ENCODE measurements around the gene ASB10.

ASB10 gene

GRCh38 chr7:151173386-151174245 is 13.4 kb downstream of the ASB10 start:
- TF ChIP-seq POU2F2 (IDR thresholded peaks at IDR 0.05; ENCODE audit: low read depth, low read length): no peak
- no peak for TF ChIP-seq PAX5 (IDR thresholded peaks at IDR 0.05; ENCODE audit: insufficient read depth, low read length, severe bottlenecking)
- no peak for TF ChIP-seq POLR2AphosphoS5 (IDR thresholded peaks at IDR 0.05; ENCODE audit: low read depth, low read length)
- TF ChIP-seq POLR2A (IDR thresholded peaks at IDR 0.05; ENCODE audit: low read depth, low read length): no peak
- no peak for TF ChIP-seq SPI1 (IDR thresholded peaks at IDR 0.05; ENCODE audit: low read depth, low read length)
- TF ChIP-seq TAF1 (IDR thresholded peaks at IDR 0.05; ENCODE audit: low read depth, low read length): no peak
- no peak for DNase-seq (ENCODE audit: insufficient read length, low spot score)
- FAIRE-seq: no peak

GRCh38 chr7:151172273-151173141 is 14.5 kb downstream of the ASB10 start:
- TF ChIP-seq PAX5 (IDR thresholded peaks at IDR 0.05; ENCODE audit: insufficient read depth, low read length, severe bottlenecking) (no peak), POLR2AphosphoS5 (IDR thresholded peaks at IDR 0.05; ENCODE audit: low read depth, low read length) (no peak), SPI1 (IDR thresholded peaks at IDR 0.05; ENCODE audit: low read depth, low read length) (no peak), TAF1 (IDR thresholded peaks at IDR 0.05; ENCODE audit: low read depth, low read length) (no peak), POLR2A (IDR thresholded peaks at IDR 0.05; ENCODE audit: low read depth, low read length) (no peak), POU2F2 (IDR thresholded peaks at IDR 0.05; ENCODE audit: low read depth, low read length) (no peak; the same call in 1 of the 2 replicates)
- DNase-seq (ENCODE audit: insufficient read length, low spot score) (peak; percentile 85), FAIRE-seq (peak; percentile 96)

GRCh38 chr7:151168787-151169162 is 18.3 kb downstream of the ASB10 start:
- TF ChIP-seq POLR2A (IDR thresholded peaks at IDR 0.05; ENCODE audit: low read depth, low read length) (no peak), SPI1 (IDR thresholded peaks at IDR 0.05; ENCODE audit: low read depth, low read length) (no peak), TAF1 (IDR thresholded peaks at IDR 0.05; ENCODE audit: low read depth, low read length) (no peak), POU2F2 (IDR thresholded peaks at IDR 0.05; ENCODE audit: low read depth, low read length) (no peak), POLR2AphosphoS5 (IDR thresholded peaks at IDR 0.05; ENCODE audit: low read depth, low read length) (no peak), PAX5 (IDR thresholded peaks at IDR 0.05; ENCODE audit: insufficient read depth, low read length, severe bottlenecking) (no peak)
- DNase-seq (ENCODE audit: insufficient read length, low spot score): no peak
- FAIRE-seq: no peak

- peak; percentile 16 for FAIRE-seq
- TF ChIP-seq SPI1 (IDR thresholded peaks at IDR 0.05; ENCODE audit: low read depth, low read length): no peak
- no peak for TF ChIP-seq POLR2A (IDR thresholded peaks at IDR 0.05; ENCODE audit: low read depth, low read length)
- TF ChIP-seq PAX5 (IDR thresholded peaks at IDR 0.05; ENCODE audit: insufficient read depth, low read length, severe bottlenecking): no peak
- no peak for TF ChIP-seq TAF1 (IDR thresholded peaks at IDR 0.05; ENCODE audit: low read depth, low read length)
- TF ChIP-seq POLR2AphosphoS5 (IDR thresholded peaks at IDR 0.05; ENCODE audit: low read depth, low read length): no peak
- no peak for TF ChIP-seq POU2F2 (IDR thresholded peaks at IDR 0.05; ENCODE audit: low read depth, low read length)
- DNase-seq (ENCODE audit: insufficient read length, low spot score): peak; percentile 73
These were observed 18.9 kb downstream of the ASB10 start for GRCh38 chr7:151168003-151168786.

GRCh38 chr7:151167197-151167961 is 19.7 kb downstream of the ASB10 start, which contains the start of gene GBX1:
Gene GBX1, minus strand, starts transcription at chr7:151167694. Its CDS starts 146 bp downstream, at chr7:151167548.
- FAIRE-seq (no peak), DNase-seq (ENCODE audit: insufficient read length, low spot score) (no peak)
- TF ChIP-seq TAF1 (IDR thresholded peaks at IDR 0.05; ENCODE audit: low read depth, low read length) (no peak), POLR2A (IDR thresholded peaks at IDR 0.05; ENCODE audit: low read depth, low read length) (no peak), SPI1 (IDR thresholded peaks at IDR 0.05; ENCODE audit: low read depth, low read length) (no peak), PAX5 (IDR thresholded peaks at IDR 0.05; ENCODE audit: insufficient read depth, low read length, severe bottlenecking) (no peak), POU2F2 (IDR thresholded peaks at IDR 0.05; ENCODE audit: low read depth, low read length) (no peak), POLR2AphosphoS5 (IDR thresholded peaks at IDR 0.05; ENCODE audit: low read depth, low read length) (no peak)

GRCh38 chr7:151166629-151167196 is 20.3 kb downstream of the ASB10 start:
- TF ChIP-seq SPI1 (IDR thresholded peaks at IDR 0.05; ENCODE audit: low read depth, low read length): no peak
- no peak for TF ChIP-seq PAX5 (IDR thresholded peaks at IDR 0.05; ENCODE audit: insufficient read depth, low read length, severe bottlenecking)
- no peak for TF ChIP-seq POLR2AphosphoS5 (IDR thresholded peaks at IDR 0.05; ENCODE audit: low read depth, low read length)
- TF ChIP-seq TAF1 (IDR thresholded peaks at IDR 0.05; ENCODE audit: low read depth, low read length): no peak
- TF ChIP-seq POU2F2 (IDR thresholded peaks at IDR 0.05; ENCODE audit: low read depth, low read length): no peak
- no peak for TF ChIP-seq POLR2A (IDR thresholded peaks at IDR 0.05; ENCODE audit: low read depth, low read length)
- DNase-seq (ENCODE audit: insufficient read length, low spot score) (no peak), FAIRE-seq (no peak)

GRCh38 chr7:151161757-151162156 is 25.3 kb downstream of the ASB10 start:
- TF ChIP-seq POLR2AphosphoS5 (IDR thresholded peaks at IDR 0.05; ENCODE audit: low read depth, low read length): no peak
- no peak for TF ChIP-seq TAF1 (IDR thresholded peaks at IDR 0.05; ENCODE audit: low read depth, low read length)
- no peak for TF ChIP-seq POLR2A (IDR thresholded peaks at IDR 0.05; ENCODE audit: low read depth, low read length)
- TF ChIP-seq PAX5 (IDR thresholded peaks at IDR 0.05; ENCODE audit: insufficient read depth, low read length, severe bottlenecking): no peak
- TF ChIP-seq POU2F2 (IDR thresholded peaks at IDR 0.05; ENCODE audit: low read depth, low read length): no peak
- TF ChIP-seq SPI1 (IDR thresholded peaks at IDR 0.05; ENCODE audit: low read depth, low read length): no peak
- DNase-seq (ENCODE audit: insufficient read length, low spot score) (no peak), FAIRE-seq (no peak)
